Measurements from ENCODE around the gene TIMP2.
"Not testable (repeated sequence)": the region's sequence is repeated elsewhere in the genome, so short reads cannot be mapped to it uniquely, and the experiment has no call there.

Gene TIMP2

GRCh38 chr17:78913115-78913514 is 12.1 kb downstream of the TIMP2 start:
- no peak for DNase-seq (ENCODE audit: low read depth)
- no peak for TF ChIP-seq CTCF (conservative IDR thresholded peaks at IDR 0.05; ENCODE audit: low read depth, low read length)
- no peak overlapping the region for H3K4me3 ChIP-seq (ENCODE audit: low read length)

- no peak overlapping the region for H3K4me3 ChIP-seq (ENCODE audit: low read length)
- TF ChIP-seq CTCF (conservative IDR thresholded peaks at IDR 0.05; ENCODE audit: low read depth, low read length), result no peak
- DNase-seq (ENCODE audit: low read depth), result no peak
Observed at GRCh38 chr17:78912082-78912481, 13.1 kb downstream of the TIMP2 start.

GRCh38 chr17:78911543-78911942 is 13.6 kb downstream of the TIMP2 start:
- not testable (repeated sequence) for H3K4me3 ChIP-seq (ENCODE audit: low read length); DNase-seq (ENCODE audit: low read depth)

GRCh38 chr17:78910497-78911284 is 14.5 kb downstream of the TIMP2 start:
- H3K4me3 ChIP-seq (ENCODE audit: low read length), result no peak overlapping the region
- TF ChIP-seq CTCF (conservative IDR thresholded peaks at IDR 0.05; ENCODE audit: low read depth, low read length), result no peak
- DNase-seq (ENCODE audit: low read depth), result no peak

- no peak overlapping the region for H3K4me3 ChIP-seq (ENCODE audit: low read length)
- no peak for TF ChIP-seq CTCF (conservative IDR thresholded peaks at IDR 0.05; ENCODE audit: low read depth, low read length)
- DNase-seq (ENCODE audit: low read depth), result no peak
Observed at GRCh38 chr17:78908426-78908825, 16.8 kb downstream of the TIMP2 start.

GRCh38 chr17:78905541-78905940 is 19.6 kb downstream of the TIMP2 start:
- H3K4me3 ChIP-seq (ENCODE audit: low read length), result no peak overlapping the region
- TF ChIP-seq CTCF (conservative IDR thresholded peaks at IDR 0.05; ENCODE audit: low read depth, low read length), result no peak
- no peak for DNase-seq (ENCODE audit: low read depth)

GRCh38 chr17:78905116-78905515 is 20.1 kb downstream of the TIMP2 start:
- no peak overlapping the region for H3K4me3 ChIP-seq (ENCODE audit: low read length)
- DNase-seq (ENCODE audit: low read depth), result no peak
- no peak for TF ChIP-seq CTCF (conservative IDR thresholded peaks at IDR 0.05; ENCODE audit: low read depth, low read length)

All from retinal pigment epithelial cell (primary cell).